GM21390 (cell line): ENCODE data around the gene CCDC60.

Experiments
- ATAC-seq: cut with Tn5 transposase; IDR thresholded peaks from one replicate; pipeline ENCODE4 v1.9.1; 2021; ENCODE audit not compliant: unreplicated experiment

Gene CCDC60

GRCh38 chr12:119383206-119383605, 48.7 kb downstream of the CCDC60 start:
- no peak for ATAC-seq

- ATAC-seq, result no peak
These were observed 49.8 kb downstream of the CCDC60 start for GRCh38 chr12:119384340-119384739.

GRCh38 chr12:119385659-119386058, 51.1 kb downstream of the CCDC60 start:
- ATAC-seq, result no peak

- no peak for ATAC-seq
These were observed 55.2 kb downstream of the CCDC60 start for GRCh38 chr12:119389687-119390086.

GRCh38 chr12:119391673-119392072, 57.1 kb downstream of the CCDC60 start:
- ATAC-seq, result no peak

GRCh38 chr12:119393677-119394076, 59.1 kb downstream of the CCDC60 start:
- no peak for ATAC-seq

GRCh38 chr12:119397540-119397939, 63.0 kb downstream of the CCDC60 start:
- no peak for ATAC-seq

GRCh38 chr12:119398190-119398589, 63.7 kb downstream of the CCDC60 start:
- no peak for ATAC-seq

GRCh38 chr12:119399301-119399700, 64.8 kb downstream of the CCDC60 start:
- no peak for ATAC-seq

GRCh38 chr12:119406308-119406707, 71.8 kb downstream of the CCDC60 start:
- no peak for ATAC-seq

GRCh38 chr12:119406811-119407210, 72.3 kb downstream of the CCDC60 start:
- ATAC-seq, result no peak

GRCh38 chr12:119409043-119409442, 74.5 kb downstream of the CCDC60 start:
- no peak for ATAC-seq

GRCh38 chr12:119410396-119410795, 75.9 kb downstream of the CCDC60 start:
- ATAC-seq, result no peak

GRCh38 chr12:119412306-119412705, 77.8 kb downstream of the CCDC60 start:
- no peak for ATAC-seq

GRCh38 chr12:119412811-119413794, 78.6 kb downstream of the CCDC60 start:
- ATAC-seq, result no peak

GRCh38 chr12:119415714-119416113, 81.2 kb downstream of the CCDC60 start:
- no peak for ATAC-seq

- ATAC-seq, result no peak
These were observed 82.9 kb downstream of the CCDC60 start for GRCh38 chr12:119417440-119417839.

GRCh38 chr12:119419381-119419780, 84.9 kb downstream of the CCDC60 start:
- no peak for ATAC-seq

- peak; percentile 51 for ATAC-seq
These were observed 88.8 kb downstream of the CCDC60 start for GRCh38 chr12:119423285-119423684.

GRCh38 chr12:119425623-119426022, 91.1 kb downstream of the CCDC60 start:
- ATAC-seq, result no peak

GRCh38 chr12:119431151-119431550, 96.6 kb downstream of the CCDC60 start:
- no peak for ATAC-seq

GRCh38 chr12:119432949-119433348, 98.4 kb downstream of the CCDC60 start:
- no peak for ATAC-seq
